HEK293 (cell line): ENCODE results near the gene RAB3B.

Experiments
- CTCF ChIP-seq: fragments of 450-650 bp; formaldehyde crosslinking; IDR thresholded peaks from 2 replicates; pipeline ENCODE4 v1.5.1; 2016; ENCODE audit warnings: missing biosample characterization, missing genetic modification characterization
- KLF10 ChIP-seq: fragments of 450-650 bp; IDR thresholded peaks from 2 replicates; pipeline ENCODE4 v1.5.1; 2018; ENCODE audit warnings: missing biosample characterization, mild to moderate bottlenecking, missing genetic modification characterization
- MEIS1 ChIP-seq: sonication (generic); formaldehyde crosslinking; IDR thresholded peaks from 2 replicates; pipeline ENCODE4 v1.8.1; 2022; ENCODE audit warnings: missing genetic modification reagents, mild to moderate bottlenecking, borderline replicate concordance
- RBAK ChIP-seq: fragments of 450-650 bp; formaldehyde crosslinking; IDR thresholded peaks from 2 replicates; pipeline ENCODE4 v1.5.1; 2016; ENCODE audit warnings: missing biosample characterization, missing genetic modification characterization
- ZBTB7A ChIP-seq: fragments of 450-650 bp; formaldehyde crosslinking; IDR thresholded peaks from 2 replicates; pipeline ENCODE4 v1.5.1; 2016; ENCODE audit warnings: low read depth, missing biosample characterization, missing genetic modification characterization
- ZFP41 ChIP-seq: fragments of 450-650 bp; formaldehyde crosslinking; IDR thresholded peaks from 2 replicates; pipeline ENCODE4 v1.5.1; 2016; ENCODE audit warnings: missing biosample characterization, missing genetic modification characterization, borderline replicate concordance
- ZIC2 ChIP-seq: fragments of 450-650 bp; formaldehyde crosslinking; IDR thresholded peaks from 2 replicates; pipeline ENCODE4 v1.5.1; 2016; ENCODE audit warnings: missing biosample characterization, missing genetic modification characterization
- ZNF10 ChIP-seq: fragments of 450-650 bp; formaldehyde crosslinking; IDR thresholded peaks from 2 replicates; pipeline ENCODE4 v1.5.1; 2017; ENCODE audit warnings: missing biosample characterization, missing genetic modification characterization
- ZNF24 ChIP-seq: fragments of 450-650 bp; formaldehyde crosslinking; IDR thresholded peaks from 2 replicates; pipeline ENCODE4 v1.5.1; 2016; ENCODE audit warnings: missing biosample characterization, missing genetic modification characterization
- ZNF558 ChIP-seq: fragments of 450-650 bp; formaldehyde crosslinking; IDR thresholded peaks from 2 replicates; pipeline ENCODE4 v1.5.1; 2016; ENCODE audit warnings: missing biosample characterization, missing genetic modification characterization
- ZSCAN5A ChIP-seq: fragments of 450-650 bp; formaldehyde crosslinking; IDR thresholded peaks from 2 replicates; pipeline ENCODE4 v1.5.1; 2016; ENCODE audit warnings: missing biosample characterization, missing genetic modification characterization

- TF ChIP-seq ZSCAN5A (tag by site-specific recombination) (no peak), KLF10 (tag by site-specific recombination) (no peak), CTCF (tag by site-specific recombination) (no peak), RBAK (tag by site-specific recombination) (no peak), ZNF10 (tag by site-specific recombination) (no peak), ZBTB7A (tag by site-specific recombination) (no peak), ZNF24 (no peak), ZFP41 (tag by site-specific recombination) (no peak), ZIC2 (tag by site-specific recombination) (no peak), MEIS1 (CRISPR knock-in tag) (no peak), ZNF558 (no peak)
These were observed 84.0 kb downstream of the RAB3B start for GRCh38 chr1:51906306-51907078.
